Testis (tissue), 2 donors: Measurements from ENCODE around the gene MAPK10.

Experiments used
- CTCF ChIP-seq, 3 experiments: fragments of 450-650 bp in 2 of 3; fragments of 200-600 bp in 1 of 3; sonication (generic) in 1 of 3; IDR thresholded peaks; one replicate each; pipeline ENCODE4 v1.5.1; 2016 to 2019; ENCODE audit warnings: antibody characterized with exemption in 3 of 3, mild to moderate bottlenecking in 2 of 3, moderate library complexity in 1 of 3
- POLR2A ChIP-seq: fragments of 450-650 bp; IDR thresholded peaks from one replicate; pipeline ENCODE4 v1.6.1; 2017; ENCODE audit warnings: antibody characterized with exemption, mild to moderate bottlenecking, moderate library complexity

- TF ChIP-seq CTCF (IDR thresholded peaks at IDR 0.05) (no peak), POLR2A (no peak)
Measured at GRCh38 chr4:86381431-86381830, 21.6 kb upstream of the MAPK10 start.
